GM23338 (cell line): ENCODE data around the gene PRRT1.

Experiments
- EZH2 ChIP-seq: fragments of 200-600 bp; sonication (generic); IDR thresholded peaks from one replicate; pipeline ENCODE4 v1.8.0; 2017; ENCODE audit warnings: antibody characterized with exemption, mild to moderate bottlenecking, low read depth; ENCODE audit not compliant: unreplicated experiment
- POLR2AphosphoS5 ChIP-seq: IDR thresholded peaks from 2 replicates; pipeline ENCODE4 v1.6.1; 2016; ENCODE audit warnings: antibody characterized with exemption, low read depth
- REST ChIP-seq: IDR thresholded peaks from one replicate; pipeline ENCODE4 v1.6.1; 2018; ENCODE audit warnings: antibody characterized with exemption; ENCODE audit not compliant: unreplicated experiment
- TF ChIP-seq, protein P1 (sequence below): IDR thresholded peaks from 2 replicates; pipeline ENCODE4 v1.6.1; 2016; ENCODE audit warnings: antibody characterized with exemption
- TF ChIP-seq, protein P2 (sequence below), 2 experiments: fragments of 200-600 bp in 1 of 2; sonication (generic) in 1 of 2; conservative IDR thresholded peaks; 2 replicates each; pipeline versions ENCODE4 v1.5.1 to v1.6.1; 2016 to 2017; ENCODE audit warnings: antibody characterized with exemption in 2 of 2, low read depth in 2 of 2, mild to moderate bottlenecking in 2 of 2, moderate library complexity in 1 of 2

DNA sequence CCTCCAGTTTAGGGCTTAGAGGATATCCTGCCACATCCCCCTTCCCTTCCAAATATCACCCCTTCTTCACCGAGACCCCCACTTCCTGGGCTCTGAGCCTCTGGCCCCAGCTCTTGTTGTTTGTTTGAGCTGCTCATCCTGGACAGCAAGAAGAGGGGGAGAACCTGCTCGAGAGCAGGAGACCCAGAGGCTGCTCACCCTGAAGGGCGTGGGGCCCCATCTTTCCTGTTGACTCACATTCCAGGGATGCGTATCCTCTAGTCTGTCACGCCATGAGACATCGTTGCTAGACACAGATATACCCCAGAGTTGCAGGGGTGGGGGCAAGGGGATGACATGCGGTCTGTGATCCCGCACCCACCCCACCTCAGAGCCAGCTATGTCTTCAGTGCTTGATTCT is 36.9 kb downstream of the PRRT1 start:
- TF ChIP-seq EZH2, result no peak
- TF ChIP-seq, protein P1, sequence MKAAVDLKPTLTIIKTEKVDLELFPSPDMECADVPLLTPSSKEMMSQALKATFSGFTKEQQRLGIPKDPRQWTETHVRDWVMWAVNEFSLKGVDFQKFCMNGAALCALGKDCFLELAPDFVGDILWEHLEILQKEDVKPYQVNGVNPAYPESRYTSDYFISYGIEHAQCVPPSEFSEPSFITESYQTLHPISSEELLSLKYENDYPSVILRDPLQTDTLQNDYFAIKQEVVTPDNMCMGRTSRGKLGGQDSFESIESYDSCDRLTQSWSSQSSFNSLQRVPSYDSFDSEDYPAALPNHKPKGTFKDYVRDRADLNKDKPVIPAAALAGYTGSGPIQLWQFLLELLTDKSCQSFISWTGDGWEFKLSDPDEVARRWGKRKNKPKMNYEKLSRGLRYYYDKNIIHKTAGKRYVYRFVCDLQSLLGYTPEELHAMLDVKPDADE, result no peak
- TF ChIP-seq POLR2AphosphoS5, result no peak
- TF ChIP-seq REST, result no peak
- TF ChIP-seq, protein P2, sequence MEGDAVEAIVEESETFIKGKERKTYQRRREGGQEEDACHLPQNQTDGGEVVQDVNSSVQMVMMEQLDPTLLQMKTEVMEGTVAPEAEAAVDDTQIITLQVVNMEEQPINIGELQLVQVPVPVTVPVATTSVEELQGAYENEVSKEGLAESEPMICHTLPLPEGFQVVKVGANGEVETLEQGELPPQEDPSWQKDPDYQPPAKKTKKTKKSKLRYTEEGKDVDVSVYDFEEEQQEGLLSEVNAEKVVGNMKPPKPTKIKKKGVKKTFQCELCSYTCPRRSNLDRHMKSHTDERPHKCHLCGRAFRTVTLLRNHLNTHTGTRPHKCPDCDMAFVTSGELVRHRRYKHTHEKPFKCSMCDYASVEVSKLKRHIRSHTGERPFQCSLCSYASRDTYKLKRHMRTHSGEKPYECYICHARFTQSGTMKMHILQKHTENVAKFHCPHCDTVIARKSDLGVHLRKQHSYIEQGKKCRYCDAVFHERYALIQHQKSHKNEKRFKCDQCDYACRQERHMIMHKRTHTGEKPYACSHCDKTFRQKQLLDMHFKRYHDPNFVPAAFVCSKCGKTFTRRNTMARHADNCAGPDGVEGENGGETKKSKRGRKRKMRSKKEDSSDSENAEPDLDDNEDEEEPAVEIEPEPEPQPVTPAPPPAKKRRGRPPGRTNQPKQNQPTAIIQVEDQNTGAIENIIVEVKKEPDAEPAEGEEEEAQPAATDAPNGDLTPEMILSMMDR (conservative IDR thresholded peaks at IDR 0.05; ENCODE audit: low read depth in 2 of 2), result no peak
